Measurements from ENCODE around the gene TNFRSF18. TPM values are rescaled to one million over a fixed set of nuclear protein-coding genes. Genes with fewer than 3 reads are reported as not detected.

The TNFRSF18 gene
- total RNA-seq, 4 donors from 2014 or later = 19.8 to 36.8 (median 25.8) TPM

DNA sequence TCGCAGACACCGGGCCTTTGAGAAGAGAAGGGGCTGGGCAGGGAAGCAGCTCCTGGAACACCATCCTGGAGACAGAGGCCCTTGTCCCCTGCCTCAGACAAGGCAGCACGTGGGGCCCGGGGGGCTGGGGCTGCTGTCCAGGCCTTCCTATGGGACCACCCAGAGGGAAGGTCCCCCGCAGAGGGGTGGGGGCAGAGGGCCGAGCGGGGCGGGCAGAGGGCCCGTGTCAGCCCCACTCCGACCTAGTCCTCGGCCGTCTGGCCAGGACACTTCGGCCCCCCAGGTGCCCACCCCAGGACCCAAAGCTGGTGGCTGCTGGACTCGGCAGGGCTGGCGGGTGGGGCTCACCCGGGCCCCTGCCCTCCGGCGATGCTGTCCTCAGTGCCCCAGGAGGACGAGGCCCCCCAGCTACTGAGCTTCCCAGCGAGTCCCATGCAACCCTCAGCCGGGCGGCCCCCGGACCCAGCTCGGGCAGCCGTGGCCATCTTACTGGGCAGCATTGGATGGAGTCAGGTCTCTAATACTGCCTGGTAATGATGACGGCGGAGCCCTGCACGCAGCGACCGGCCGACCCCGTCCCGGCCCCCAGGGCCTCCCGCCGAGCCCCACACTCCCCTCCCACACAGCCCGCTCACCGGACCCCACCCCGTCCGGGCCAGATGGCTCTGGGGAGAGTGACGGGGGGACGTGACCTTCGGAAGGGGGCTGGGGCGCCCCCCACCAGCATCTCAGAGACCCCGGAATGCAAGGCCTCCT, 39.6 kb downstream of the TNFRSF18 start:
- TF ChIP-seq POLR2A (IDR thresholded peaks at IDR 0.05) = no peak
- TF ChIP-seq, protein P1, sequence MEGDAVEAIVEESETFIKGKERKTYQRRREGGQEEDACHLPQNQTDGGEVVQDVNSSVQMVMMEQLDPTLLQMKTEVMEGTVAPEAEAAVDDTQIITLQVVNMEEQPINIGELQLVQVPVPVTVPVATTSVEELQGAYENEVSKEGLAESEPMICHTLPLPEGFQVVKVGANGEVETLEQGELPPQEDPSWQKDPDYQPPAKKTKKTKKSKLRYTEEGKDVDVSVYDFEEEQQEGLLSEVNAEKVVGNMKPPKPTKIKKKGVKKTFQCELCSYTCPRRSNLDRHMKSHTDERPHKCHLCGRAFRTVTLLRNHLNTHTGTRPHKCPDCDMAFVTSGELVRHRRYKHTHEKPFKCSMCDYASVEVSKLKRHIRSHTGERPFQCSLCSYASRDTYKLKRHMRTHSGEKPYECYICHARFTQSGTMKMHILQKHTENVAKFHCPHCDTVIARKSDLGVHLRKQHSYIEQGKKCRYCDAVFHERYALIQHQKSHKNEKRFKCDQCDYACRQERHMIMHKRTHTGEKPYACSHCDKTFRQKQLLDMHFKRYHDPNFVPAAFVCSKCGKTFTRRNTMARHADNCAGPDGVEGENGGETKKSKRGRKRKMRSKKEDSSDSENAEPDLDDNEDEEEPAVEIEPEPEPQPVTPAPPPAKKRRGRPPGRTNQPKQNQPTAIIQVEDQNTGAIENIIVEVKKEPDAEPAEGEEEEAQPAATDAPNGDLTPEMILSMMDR (IDR thresholded peaks at IDR 0.05) = no peak
- no peak for DNase-seq (ENCODE audit: low spot score in 2 of 2)
- H3K4me3 ChIP-seq (ENCODE audit: low read depth, poor library complexity, severe bottlenecking) = no peak overlapping the region
- intact Hi-C loops (cut with DNase I; ENCODE audit: low total_unique reads) = no loop called here
- WGBS, 2 donors = 72 to 78% methylated on average over 5 to 31 of the region's 44 CpGs

GRCh38 chr1:1165900-1166421, 40.4 kb downstream of the TNFRSF18 start:
- WGBS, 2 donors = 44 to 56% methylated on average over 18 to 23 of the region's 23 CpGs
- no peak for DNase-seq (ENCODE audit: low spot score in 2 of 2)
- intact Hi-C loops (cut with DNase I; ENCODE audit: low total_unique reads) = no loop called here
- TF ChIP-seq, protein P1 (IDR thresholded peaks at IDR 0.05) = no peak
- TF ChIP-seq POLR2A (IDR thresholded peaks at IDR 0.05) = no peak
- H3K4me3 ChIP-seq (ENCODE audit: low read depth, poor library complexity, severe bottlenecking) = no peak overlapping the region

GRCh38 chr1:1165485-1165884, 40.9 kb downstream of the TNFRSF18 start:
- TF ChIP-seq, protein P1 (IDR thresholded peaks at IDR 0.05) = no peak
- TF ChIP-seq POLR2A (IDR thresholded peaks at IDR 0.05) = no peak
- no peak overlapping the region for H3K4me3 ChIP-seq (ENCODE audit: low read depth, poor library complexity, severe bottlenecking)
- intact Hi-C loops (cut with DNase I; ENCODE audit: low total_unique reads) = no loop called here
- 45 to 74% methylated on average over 6 to 9 of the region's 12 CpGs for WGBS, 2 donors
- no peak for DNase-seq (ENCODE audit: low spot score in 2 of 2)

DNA sequence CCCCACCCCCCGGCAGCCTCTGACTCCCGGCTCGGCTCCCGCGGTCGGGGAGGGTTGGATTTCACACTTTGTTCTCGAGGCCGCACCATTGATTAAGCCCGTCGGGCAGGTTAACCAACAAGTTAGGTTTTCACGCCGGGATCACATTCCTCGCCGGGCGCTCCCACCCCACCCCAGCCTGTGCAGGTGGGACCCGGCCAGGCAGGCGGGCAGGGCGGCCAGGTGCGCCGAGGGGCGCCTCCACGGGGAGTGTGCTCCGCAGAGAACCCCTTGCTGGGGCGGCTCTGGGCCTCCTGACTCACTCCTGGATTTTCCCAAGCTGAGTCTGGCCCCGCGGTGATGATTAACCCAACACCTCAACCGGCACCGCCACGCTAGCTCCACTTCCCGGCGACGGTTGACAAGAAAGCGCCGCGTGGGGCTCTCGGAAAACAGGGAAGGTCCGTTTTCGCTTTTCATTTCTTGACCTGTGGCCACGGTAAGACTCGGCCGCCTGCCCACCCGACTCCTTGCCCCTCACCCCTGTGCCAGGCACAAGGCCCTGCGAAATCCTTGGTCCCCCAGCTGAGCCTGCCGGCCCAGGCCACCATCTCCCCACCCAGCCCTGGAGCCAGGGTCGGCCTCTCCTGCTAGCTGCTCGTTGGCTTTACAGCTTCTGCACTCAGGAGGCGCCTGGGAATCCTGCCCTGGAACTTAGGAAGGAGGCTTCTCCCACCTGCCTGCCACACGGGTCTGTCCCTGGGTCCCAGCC, 41.5 kb downstream of the TNFRSF18 start:
- TF ChIP-seq, protein P1 (IDR thresholded peaks at IDR 0.05) = no peak
- no peak for TF ChIP-seq POLR2A (IDR thresholded peaks at IDR 0.05)
- DNase-seq (ENCODE audit: low spot score in 2 of 2) = no peak
- H3K4me3 ChIP-seq (ENCODE audit: low read depth, poor library complexity, severe bottlenecking) = no peak overlapping the region
- intact Hi-C loops (cut with DNase I; ENCODE audit: low total_unique reads) = no loop called here
- WGBS, 2 donors = 46 to 59% methylated on average over 27 to 47 of the region's 48 CpGs

DNA sequence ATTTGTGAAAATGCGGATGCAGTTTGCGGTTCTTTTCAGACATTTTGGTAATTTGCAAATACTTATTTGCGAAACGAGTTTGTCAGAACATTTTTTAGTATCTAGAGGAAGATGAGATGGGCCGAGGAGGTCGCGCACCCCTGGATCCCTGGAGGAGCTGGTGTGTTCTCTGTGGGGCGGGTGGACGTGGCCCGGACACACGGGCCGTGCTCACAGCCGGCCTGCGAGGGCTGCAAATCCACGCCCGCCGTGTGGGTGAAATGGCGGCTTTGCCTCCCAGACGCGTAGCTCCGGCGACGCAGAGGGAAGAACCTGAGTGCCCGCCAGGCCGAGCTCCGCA, 42.1 kb downstream of the TNFRSF18 start:
- TF ChIP-seq, protein P1 (IDR thresholded peaks at IDR 0.05) = no peak
- no peak for TF ChIP-seq POLR2A (IDR thresholded peaks at IDR 0.05)
- DNase-seq (ENCODE audit: low spot score in 2 of 2) = no peak
- WGBS, 2 donors = 35 to 47% methylated on average over 25 to 26 of the region's 26 CpGs

More for the DNA sequence above, 42.1 kb downstream of the TNFRSF18 start:
- peak overlapping the region; percentile 19 for H3K4me3 ChIP-seq (ENCODE audit: low read depth, poor library complexity, severe bottlenecking)
- intact Hi-C loops (cut with DNase I; ENCODE audit: low total_unique reads) = no loop called here
